HG03196 (cell line): ENCODE data around the gene ZBED3.

Source experiments
- ATAC-seq: cut with Tn5 transposase; IDR thresholded peaks from one replicate; pipeline ENCODE4 v1.9.1; 2021; ENCODE audit not compliant: unreplicated experiment

Gene ZBED3

DNA sequence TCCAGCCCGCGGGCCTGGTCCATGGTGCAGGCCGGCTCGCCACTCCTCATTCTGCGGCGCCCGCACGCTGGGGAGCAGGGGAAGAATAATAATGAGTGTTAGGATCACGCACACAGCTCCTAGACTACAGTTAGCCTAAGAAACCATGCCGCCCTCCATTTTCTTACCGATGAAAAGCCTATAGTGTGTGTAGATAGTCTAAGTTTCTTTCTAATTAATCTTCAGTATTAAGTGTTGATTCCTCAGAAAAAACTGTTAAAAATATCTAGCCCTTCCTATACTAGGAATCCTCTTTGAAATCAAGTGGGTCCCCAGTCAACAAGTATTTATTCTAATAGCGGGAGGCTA lies 9.3 kb downstream of the ZBED3 start:
- no peak for ATAC-seq

DNA sequence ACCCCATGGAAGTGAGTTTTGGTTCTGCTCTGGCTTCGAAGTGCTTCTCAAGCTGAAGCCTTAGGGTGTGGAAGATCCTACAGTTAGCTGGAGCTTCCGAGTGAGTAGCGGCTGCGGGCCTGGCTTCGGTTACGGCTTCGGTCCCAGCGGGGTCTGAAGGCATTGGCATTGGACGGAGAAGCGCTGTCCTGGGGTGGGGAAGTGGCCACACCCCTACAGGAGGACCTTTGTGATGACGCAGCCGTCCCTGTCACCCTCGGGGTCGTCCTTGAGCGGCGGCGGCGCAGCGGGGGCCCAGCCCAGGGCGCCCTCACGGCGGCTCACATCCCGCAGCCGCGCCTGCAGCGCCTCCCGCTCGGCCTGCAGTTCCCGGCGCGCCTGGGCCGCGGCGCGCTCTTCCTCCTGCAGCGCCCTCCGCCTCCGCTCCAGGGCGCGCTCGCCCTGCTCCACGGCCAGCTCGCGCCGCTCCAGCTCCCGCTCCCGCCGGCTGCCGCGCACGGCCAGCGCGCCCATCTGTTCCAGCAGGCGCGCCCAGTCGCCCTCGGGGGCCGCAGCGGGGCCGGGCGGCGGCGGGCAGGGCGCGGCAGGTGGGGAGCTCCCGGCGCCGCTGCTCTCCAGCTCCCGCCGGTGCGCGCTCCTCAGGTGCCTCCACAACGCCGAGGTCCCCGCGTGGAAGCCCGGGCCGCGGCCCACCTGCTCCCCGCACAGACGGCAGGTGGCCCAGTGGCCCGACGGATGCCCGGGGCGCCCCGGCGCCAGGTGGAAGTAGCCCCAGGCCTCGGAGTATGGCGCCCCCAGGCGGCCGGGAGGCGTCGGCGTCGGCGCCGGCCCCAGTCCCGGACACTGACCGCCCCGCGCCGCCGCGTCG lies 9.9 kb downstream of the ZBED3 start:
- ATAC-seq = peak; percentile 88

DNA sequence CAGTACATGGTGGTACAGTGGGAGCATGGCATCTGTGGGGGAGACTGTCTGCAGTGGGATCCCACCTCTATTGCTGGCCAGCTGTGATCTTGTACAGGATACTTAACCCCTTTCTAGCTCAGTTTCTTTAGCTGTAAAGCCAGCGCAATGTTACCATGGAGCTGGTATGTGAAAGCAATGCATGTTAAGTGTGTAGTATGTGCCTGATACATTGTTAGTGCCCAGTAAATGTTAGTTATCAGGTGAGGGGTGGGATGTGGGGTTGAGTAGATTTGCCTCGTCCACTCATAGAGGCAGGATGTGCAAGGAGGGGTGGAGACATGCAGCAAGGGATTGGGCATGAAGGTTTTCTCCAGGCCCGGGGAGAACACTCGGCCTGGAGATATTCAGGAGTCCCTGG lies 12.3 kb downstream of the ZBED3 start:
- ATAC-seq = no peak

DNA sequence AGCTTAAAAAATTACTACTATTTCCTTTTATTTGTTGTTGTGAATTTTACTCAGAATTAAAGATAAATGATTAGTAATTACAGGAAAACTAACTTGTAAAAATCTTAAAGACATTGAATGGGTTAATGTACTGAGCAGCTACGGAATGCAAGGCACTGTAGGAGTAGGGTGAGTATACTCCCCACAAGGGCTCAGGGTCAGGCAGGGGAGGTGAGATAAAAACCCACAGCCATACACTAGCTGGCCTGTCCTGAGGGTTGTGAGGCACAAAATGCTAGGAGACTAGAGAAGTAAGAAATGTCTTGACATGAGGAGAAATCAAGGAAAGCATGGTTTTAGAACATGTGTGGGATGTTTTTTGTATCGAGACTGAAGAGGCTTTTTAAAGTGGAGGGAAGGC lies 13.4 kb downstream of the ZBED3 start:
- no peak for ATAC-seq

DNA sequence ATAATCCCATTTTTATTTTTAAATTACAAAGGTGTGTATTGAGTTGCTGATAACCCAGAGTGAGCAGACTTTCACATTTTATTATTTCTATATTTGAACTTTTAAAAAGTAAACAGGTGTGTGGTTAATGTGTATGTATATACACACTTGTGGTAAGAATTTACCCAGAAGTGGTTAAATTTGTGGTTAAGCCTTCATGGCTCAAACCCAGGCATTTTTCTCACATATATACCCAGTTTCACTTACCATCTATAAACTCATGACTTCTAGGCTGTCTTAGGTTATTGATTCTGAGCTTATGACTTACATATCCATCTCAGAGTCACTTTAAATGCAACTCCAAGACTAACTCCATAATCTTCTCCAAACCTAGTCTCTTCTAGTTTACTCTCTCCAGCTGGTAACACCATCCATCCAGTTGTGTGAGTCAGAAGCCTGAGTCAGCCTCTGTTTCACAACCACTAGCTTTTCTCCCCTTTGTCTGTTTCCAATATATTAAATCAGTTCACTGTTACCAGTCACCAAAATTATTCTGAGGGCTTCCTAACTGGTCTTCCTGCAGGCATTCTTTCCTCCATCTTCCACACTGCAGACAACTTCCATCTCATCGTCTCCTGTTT lies 20.2 kb downstream of the ZBED3 start:
- ATAC-seq = peak; percentile 64

DNA sequence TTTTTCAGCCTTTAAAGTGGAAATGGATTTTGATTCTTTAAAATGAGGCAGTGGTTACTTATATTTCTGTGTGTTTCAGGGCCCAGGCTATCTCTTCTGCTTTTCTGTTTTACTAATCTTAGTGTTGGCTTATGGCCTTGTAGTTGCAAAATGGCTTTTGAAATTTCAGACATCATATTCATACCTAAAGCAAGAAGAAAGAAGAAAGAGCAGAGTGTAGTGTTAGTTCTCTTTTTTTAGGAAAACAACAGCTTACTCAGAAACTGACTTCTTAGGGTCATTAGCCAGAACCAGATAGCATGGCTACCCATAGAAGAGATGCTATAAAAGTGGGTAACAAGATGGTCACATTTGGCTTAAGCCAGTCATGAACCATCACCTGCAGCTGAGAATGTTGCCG lies 20.9 kb downstream of the ZBED3 start:
- peak; percentile 5 for ATAC-seq

DNA sequence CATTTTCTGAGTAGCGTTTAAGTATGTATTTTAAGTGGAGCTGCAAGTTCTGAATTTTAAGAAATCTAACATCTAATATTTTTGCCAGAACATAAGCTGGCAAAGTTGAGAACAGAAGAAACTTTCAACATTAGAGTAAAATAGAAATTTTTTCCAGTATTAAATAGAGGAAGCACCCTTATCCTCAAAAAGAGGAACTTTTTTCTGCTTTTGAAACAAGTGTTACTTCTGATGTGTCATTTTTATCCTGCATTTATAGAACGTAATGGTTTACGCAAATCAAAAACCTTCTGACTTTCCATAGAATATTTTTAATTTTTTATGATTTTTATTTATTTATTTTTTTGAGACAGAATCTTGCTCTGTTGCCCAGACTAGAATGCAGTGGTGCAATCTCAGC lies 21.8 kb downstream of the ZBED3 start:
- no peak for ATAC-seq

DNA sequence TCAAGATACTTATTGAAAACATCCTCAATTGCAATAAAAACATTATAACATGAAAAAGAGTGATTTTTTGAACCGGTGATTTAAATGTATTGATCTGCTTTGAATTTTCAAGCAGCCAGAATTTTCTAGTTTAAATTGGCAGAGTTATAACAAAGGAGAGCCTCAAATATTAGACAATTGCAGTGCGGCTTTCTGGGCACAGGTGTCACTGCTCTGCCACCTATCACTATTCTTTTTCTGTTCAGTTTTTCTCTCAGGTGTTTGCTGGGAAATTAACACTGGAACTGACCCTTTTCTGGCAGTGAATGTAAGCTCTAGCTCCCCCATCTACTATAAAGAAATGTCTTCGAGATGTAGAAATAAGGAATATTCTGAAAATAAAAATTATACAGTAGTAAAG lies 23.0 kb downstream of the ZBED3 start:
- ATAC-seq = no peak

DNA sequence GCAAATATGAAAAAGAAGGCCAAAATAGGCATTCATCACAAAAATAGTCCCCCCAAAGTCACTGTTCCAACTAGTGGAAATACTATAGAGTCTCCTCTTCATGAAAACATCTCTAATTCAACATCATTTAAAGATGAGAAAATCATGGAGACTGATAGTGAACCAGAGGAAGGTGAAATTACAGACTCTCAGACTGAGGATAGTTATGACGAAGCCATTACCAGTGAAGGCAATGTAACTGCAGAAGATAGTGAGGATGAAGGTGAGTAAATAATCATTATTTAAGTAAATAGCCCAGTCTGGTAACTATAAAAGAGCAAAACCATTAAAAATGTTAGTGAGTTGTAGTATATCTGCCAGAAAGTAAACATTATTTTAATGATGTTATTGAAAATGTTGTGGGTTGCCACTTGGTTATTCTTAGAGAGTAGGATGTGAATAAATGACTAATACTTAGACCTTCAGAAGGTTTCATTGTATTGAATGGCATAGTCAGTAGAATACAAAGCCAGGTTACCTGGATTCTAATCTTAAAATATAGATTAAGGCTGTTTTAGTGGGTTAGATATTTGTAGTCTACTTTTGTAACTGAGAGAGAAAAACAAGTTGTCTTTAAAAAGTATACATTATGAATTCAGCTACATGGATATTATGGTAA lies 40.5 kb downstream of the ZBED3 start:
- ATAC-seq = no peak

DNA sequence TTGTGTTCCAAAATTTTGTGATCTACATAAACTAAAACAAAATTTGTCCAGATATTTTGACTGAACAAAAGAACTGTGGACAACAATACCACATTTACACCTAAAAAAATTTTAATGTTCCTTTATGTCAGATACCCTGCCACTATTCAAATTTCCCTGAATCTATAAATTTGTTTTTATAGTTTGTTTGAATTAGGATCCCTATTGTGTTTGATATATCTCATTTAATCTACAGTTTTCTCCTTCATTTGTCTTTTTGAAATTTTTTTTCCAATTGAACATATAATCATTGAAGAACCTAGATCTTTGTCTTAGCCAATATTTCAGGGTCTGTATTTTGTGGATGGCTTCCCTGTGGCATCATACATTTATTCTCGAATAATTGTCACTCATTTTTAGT lies 51.1 kb downstream of the ZBED3 start:
- no peak for ATAC-seq

DNA sequence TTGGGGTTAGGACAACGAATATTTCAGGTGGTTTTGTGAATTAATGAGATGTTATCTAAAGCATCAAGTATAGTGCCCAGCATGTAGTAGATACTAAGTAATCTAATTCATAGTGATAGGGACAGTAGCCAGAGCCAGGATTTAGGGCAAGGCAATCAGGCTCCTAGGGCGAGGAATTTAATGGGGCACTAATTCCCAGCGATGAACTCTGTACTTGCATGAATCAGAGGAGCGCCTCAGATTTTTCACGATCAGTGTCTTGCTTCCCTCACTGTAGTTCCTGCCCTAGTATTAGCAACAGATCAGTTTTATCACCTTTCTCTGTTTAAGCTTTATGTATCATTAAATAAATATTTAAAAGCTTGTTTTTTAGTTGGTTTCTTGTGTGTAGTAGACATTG lies 53.7 kb downstream of the ZBED3 start:
- no peak for ATAC-seq

DNA sequence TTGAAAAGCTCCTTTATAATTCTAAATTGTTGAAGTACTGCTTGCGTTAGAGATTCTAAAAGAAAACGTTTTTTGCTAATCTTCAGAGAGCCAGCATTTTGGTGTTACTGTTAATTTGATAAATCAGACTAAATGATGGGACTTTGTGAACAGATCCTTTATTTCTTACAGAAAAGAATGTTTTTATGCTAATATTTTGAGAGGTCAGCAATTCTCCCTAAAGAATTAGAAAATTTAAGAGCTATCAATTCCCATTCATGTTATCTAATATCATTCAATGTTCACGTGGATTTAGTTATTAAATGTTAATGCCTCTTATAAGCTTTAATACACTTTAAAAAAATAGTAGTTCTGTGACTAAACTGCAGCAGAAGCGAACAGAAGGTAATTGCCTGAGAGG lies 54.5 kb downstream of the ZBED3 start:
- no peak for ATAC-seq

DNA sequence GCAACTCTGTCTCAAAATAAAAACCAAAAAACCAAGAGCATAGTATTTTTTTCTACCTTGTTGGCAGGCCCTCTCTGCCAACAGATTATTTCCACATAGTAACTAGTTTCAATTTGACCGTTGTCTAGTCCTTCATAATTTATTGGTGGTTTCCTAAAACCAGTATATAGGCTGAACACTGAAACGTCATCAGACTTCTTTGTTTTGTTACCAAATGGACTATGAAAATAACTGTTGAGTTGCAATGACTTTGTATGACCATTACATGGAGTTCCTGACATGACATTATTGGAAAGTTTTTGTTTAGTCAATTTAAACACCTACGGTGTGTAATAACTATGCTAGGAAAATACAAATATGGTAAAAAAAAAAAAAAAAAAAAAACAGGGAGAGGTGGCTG lies 55.2 kb downstream of the ZBED3 start:
- ATAC-seq = no peak

DNA sequence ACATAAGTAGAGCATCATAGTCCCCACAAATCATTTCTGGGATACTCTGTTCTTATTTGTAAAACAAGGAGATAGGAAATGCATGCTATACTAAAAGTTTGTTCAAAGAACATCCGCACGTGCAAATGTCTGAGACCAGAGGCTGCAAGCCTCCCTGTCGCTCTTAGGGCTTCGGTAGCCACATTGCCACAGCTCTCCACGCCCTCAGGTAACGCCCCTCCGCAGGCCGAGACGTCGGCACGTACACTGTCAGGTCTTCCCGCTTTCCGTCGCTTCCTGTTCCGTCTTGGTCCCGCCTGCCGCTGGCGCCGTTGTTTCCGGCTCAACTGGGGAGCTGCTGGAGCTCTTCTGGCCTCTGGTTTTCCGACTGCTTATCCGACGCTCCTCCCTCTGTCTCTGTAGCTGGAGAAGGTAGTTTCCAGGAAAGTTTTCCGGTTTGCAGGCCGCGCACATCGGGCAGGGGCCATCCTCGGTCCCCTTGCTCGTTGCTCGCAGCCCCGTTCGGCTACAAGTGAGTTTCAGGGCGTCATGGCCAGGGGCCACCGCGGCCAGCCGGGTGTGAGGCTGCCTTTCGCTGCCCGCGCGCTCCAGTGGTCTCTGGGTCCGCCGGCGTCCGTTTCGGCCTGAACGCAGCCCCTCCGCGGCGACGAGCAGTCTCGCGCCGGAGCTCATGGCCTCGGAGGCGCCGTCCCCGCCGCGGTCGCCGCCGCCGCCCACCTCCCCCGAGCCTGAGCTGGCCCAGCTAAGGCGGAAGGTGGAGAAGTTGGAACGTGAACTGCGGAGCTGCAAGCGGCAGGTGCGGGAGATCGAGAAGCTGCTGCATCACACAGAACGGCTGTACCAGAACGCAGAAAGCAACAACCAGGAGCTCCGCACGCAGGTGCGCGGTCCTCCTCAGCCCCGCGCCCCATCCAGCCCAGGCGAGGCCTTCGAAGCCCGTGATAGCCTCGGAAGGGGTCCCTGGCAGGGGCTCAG lies 56.7 kb downstream of the ZBED3 start, which contains the start of gene AGGF1:
TSS of gene AGGF1 (plus strand) at position 308 of the 975 bp plus-strand sequence. CDS start at position 671, 363 bp downstream.
- peak; percentile 98 for ATAC-seq

DNA sequence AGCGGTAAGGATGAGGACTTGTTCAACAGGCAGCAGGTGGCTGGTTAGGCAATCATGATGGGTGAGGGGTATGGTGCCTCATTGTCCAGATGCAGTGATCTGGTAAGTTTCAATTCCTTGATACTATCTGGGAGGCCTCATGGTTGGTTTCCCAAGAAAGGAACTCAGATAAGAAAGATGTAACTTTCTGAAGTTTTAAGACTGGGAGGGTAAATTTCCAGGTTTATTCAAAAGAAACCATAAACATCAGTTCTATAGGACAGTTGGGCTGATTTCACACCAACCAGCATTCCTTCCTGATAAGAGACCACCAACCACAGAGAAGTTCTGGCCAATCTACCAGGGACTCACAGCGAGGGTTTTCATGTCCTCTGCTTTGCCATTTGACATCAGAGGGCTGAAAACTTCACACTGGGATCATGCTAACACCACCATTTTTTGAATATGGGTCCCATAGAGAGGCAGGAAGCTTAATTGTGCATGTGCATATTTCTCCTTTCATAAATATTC lies 57.7 kb downstream of the ZBED3 start:
- ATAC-seq = no peak

DNA sequence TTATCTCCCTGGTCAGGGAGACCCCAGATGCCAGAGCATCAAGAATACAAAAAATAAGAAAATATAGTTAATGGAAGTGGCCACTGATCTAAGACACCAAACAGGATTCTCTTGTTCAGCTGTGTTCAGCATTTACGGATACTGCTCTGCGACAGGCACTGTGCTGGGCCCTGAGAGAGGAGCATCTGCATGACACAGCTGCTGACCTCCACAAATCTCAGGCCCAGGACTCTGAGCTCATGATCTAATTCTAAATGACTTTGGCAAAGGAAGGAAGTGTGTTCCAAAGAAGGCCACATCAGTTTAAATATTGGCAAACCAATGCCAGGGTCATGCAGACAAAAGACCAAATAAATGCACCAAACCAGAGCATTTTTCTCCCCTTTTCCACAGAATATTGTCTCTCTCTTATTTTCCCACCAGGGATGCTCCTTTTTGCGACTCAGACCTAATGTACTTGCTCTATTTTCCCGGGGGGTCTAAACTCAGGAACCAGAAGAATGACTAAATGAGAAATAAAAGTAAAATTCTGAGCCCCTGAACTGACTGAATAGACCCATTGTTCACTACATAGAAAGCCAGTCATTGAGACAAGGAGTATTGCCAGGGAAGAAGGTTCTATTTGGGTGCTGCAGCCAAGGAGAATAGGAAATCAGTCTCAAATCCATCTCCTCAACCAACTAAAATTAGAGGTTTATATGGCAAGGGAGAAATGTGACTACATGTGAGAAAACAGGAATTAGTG lies 58.3 kb downstream of the ZBED3 start:
- no peak for ATAC-seq

DNA sequence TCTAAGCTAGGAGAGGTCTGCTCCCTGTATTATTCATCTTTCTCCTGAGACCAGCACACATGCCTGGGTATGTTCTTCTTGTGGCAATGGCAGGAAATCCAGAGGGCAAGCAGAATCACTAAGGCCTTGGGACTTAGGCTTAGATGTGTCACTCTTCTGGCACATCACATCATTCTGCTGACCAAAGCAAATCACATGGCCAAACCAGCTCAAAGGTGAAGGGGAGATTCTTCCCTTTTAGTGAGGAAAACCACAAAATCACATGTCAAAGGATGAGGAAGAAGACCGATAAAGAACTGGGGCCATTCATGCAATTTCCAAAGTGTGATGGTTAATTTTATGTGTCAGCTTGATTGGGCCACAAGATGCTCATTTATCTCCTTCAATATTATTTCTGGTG lies 62.6 kb downstream of the ZBED3 start:
- no peak for ATAC-seq

DNA sequence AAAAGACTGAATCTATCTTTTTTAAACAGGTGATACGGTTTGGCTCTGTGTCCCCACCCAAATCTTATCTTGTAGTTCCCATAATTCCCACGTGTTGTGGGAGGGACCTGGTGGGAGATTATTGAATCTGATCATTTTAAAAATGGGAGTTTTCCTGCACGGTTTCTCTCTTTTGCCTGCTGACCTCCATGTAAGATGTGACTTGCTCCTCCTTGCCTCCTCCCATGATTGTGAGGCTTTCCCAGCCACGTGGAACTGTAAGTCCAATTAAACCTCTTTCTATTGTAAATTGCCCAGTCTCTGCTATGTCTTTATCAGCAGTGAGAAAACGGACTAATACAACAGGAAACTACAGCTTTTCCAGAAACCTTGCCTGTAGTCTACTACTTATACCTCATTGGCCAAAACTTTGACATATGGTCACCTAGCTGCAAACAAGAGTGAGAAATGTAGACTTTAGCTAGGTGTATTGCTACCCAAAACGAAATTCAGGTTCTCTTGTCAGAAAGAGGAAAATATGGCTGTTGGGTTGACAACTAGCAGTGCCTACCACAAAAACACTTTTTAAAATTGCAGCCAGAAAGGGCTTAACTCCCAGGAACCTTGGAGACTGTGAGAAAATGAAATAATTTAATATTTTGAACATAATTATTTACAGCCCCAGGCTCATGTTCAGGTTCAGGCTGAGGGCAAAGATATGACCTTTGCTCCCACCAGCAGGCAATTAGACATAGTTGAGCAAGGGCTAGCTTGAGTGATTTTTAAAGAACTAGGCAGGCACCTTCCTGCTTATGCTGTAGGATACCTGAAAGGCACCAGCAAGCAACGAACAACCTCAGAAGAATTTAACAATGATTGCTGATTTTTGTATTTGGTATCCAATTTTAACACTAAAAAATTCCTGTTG lies 64.3 kb downstream of the ZBED3 start:
- ATAC-seq = no peak
